Fibroblast of mammary gland (primary cell): Measurements from ENCODE around the gene TXNL4A.

Experiments
- DNase-seq: peaks from one replicate; pipeline ENCODE4 v3.0.0-alpha.2; 2010; ENCODE audit warnings: low read depth
- H3K4me3 ChIP-seq: 2 replicates; pipeline ENCODE4 v1.5.1; 2011; ENCODE audit warnings: low read depth, mild to moderate bottlenecking, low read length, moderate library complexity; ENCODE audit not compliant: control insufficient read depth
- CTCF ChIP-seq: conservative IDR thresholded peaks from 2 replicates; pipeline ENCODE4 v1.5.1; 2011; ENCODE audit warnings: low read depth, low read length, inconsistent platforms; ENCODE audit not compliant: control insufficient read depth, insufficient read depth

The TXNL4A gene

DNA sequence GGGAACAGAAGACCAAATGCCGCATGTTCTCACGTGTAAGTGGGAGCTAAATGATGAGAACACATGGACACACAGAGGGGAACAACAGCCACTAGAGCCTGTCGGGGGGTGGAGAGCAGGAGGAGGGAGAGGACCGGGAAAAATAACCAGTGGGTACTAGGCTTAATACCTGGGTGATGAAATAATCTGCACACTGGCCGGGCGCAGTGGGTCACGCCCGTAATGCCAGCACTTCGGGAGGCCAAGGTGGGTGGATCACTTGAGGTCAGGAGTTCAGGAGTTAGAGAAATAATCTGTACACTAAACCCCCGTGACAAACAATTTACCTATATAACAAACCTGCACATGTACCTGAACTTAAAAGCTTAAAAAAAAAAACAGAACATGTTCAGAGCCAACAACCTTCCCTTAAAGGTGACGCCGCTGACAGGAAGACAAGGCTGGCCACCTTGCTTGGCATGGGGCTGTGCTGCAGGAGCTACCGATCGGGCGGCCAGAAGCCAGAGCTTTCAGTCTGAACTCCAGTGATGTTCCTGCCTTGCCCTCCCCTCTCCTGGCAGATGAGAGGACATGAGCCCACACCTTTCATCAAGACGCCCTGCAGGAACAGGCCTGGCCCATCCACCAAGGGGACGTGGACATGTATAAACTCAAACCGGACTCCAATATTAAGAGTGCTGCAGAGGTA lies 48.1 kb downstream of the TXNL4A start:
- no peak overlapping the region for H3K4me3 ChIP-seq

DNA sequence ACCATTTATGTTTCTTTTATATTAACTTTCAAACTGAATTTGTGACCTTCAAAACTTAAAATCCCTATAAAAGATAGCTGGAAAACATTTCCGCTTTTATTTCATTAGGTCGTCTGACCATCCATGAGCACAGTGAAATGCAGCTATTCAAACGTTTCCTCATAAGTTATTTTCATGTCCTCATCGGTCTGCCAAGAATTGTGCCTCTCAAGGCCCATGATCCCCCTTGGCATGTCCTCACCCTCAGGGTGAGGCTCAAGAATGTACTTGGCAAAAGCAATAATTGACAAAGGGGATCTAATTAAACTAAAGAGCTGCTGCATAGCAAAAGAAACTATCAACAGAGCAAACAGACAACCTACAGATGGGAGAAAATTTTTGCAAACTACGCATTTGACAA lies 49.3 kb downstream of the TXNL4A start:
- TF ChIP-seq CTCF, result no peak
- no peak for DNase-seq
- no peak overlapping the region for H3K4me3 ChIP-seq

More for the DNA sequence above, 48.1 kb downstream of the TXNL4A start:
- no peak for DNase-seq
- no peak for TF ChIP-seq CTCF

DNA sequence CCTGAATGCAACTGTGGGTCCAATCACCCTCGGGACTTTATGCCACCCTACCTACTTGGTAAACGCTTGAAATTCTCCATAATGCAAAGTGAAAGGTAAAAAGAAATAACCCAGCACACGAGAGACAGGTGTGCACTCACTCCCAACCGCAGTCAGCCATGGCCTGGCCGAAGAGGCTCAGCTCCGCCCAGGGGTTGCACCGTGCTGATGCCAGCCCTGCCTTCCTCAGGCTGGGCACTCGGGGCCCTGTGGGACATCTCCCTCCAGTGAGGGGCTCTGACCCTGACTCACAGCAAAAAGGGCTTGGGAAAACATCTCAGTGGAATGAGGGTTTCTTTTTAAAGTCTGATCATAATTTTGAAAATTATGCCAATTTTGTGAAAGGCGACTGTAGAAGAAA lies 50.2 kb downstream of the TXNL4A start:
- no peak for DNase-seq
- H3K4me3 ChIP-seq, result no peak overlapping the region

GRCh38 chr18:79937103-79937860 lies 51.1 kb downstream of the TXNL4A start:
- H3K4me3 ChIP-seq, result no peak overlapping the region
- DNase-seq, result no peak
- no peak for TF ChIP-seq CTCF

More for the DNA sequence above, 50.2 kb downstream of the TXNL4A start:
- no peak for TF ChIP-seq CTCF

GRCh38 chr18:79936641-79937040 lies 51.7 kb downstream of the TXNL4A start:
- DNase-seq, result no peak
- no peak for TF ChIP-seq CTCF
- no peak overlapping the region for H3K4me3 ChIP-seq

DNA sequence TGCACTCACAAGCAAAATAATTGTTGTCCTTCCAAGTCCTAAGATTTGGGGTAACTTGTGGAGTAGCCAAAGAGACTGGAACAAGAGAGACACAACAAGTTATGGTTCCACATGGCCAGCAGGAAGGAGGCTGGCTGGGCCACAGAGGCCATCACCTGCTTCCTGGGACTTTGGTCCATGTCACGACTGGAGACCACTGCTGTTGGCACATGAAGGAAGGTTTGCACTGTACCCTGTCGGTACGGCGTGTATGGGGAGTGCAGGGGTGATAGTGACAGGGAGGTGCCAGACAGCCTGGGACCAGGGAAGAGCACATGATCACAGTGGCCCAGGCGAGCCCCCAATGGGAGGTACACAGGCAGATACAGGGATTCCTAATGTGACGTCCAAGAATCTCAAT lies 52.4 kb downstream of the TXNL4A start:
- DNase-seq, result no peak

More for the DNA sequence above, 52.4 kb downstream of the TXNL4A start:
- no peak overlapping the region for H3K4me3 ChIP-seq
- TF ChIP-seq CTCF, result no peak
